ENCODE measurements around the gene ADAMTS7. TPM values are rescaled to one million over a fixed set of nuclear protein-coding genes. Genes with fewer than 3 reads are reported as not detected.
"Not testable (repeated sequence)": the region's sequence is repeated elsewhere in the genome, so short reads cannot be mapped to it uniquely, and the experiment has no call there.

ADAMTS7 gene
- total and polyA plus RNA-seq, 2 donors (not counting 1 experiment from before 2014, with no cell fraction given): 0.10 to 16.6 TPM

GRCh38 chr15:78850352-78850751, 39.1 kb upstream of the ADAMTS7 start:
- intact Hi-C loops (cut with micrococcal nuclease): no loop called here
- Mint-ChIP-seq H3K27me3 (peaks cover 7% of the 10 kb centered on the region), H3K27ac (no peak overlapping the region), H3K9me3 (ENCODE audit: insufficient read depth) (no peaks in the 10 kb centered on the region), H3K4me1 (no peaks in the 10 kb centered on the region), H3K4me3 (no peak overlapping the region)
- Histone ChIP-seq H3K27ac (ENCODE audit: low read length in 2 of 2) (no peak overlapping the region), H3K79me2 (ENCODE audit: control insufficient read depth, insufficient read depth, low read length) (no peaks in the 10 kb centered on the region), H3K4me1 (ENCODE audit: control insufficient read depth in 2 of 2, insufficient read depth in 2 of 2, low read length in 2 of 2) (no peaks in the 10 kb centered on the region), H3K4me3 (ENCODE audit: control extremely low read depth in 1 of 5, extremely low read depth in 1 of 5, insufficient read depth in 1 of 5, low read depth in 2 of 5, low read length in 4 of 5) (no peak overlapping the region), H4K20me1 (ENCODE audit: control insufficient read depth, insufficient read depth, low read length, poor library complexity, severe bottlenecking) (no peaks in the 10 kb centered on the region), H3K9me3 (ENCODE audit: control extremely low read depth in 1 of 3, control insufficient read depth in 2 of 3, insufficient read depth in 1 of 3, low read length in 2 of 3) (no peaks in the 10 kb centered on the region), H3K9ac (ENCODE audit: low read length) (no peak overlapping the region), H3K4me2 (replicated peaks; ENCODE audit: low read depth, low read length, poor library complexity, severe bottlenecking) (no peak overlapping the region), H3K27me3 (replicated peaks in 1 of 4; ENCODE audit: control extremely low read depth in 1 of 4, control insufficient read depth in 3 of 4, insufficient read depth in 4 of 4, low read length in 3 of 4) (no peaks in the 10 kb centered on the region), H3K36me3 (replicated peaks in 1 of 2; ENCODE audit: control extremely low read depth in 1 of 2, control insufficient read depth in 1 of 2, extremely low read depth in 1 of 2, insufficient read depth in 2 of 2, low read length in 1 of 2) (no peaks in the 10 kb centered on the region), H2AFZ (ENCODE audit: insufficient read depth, low read depth, low read length, poor library complexity, severe bottlenecking) (no peak overlapping the region)
- DNase-seq: no peak
- no peak for ATAC-seq (ENCODE audit: low read depth)
- ChIA-PET POLR2A (no interaction called here), CTCF (no interaction called here)
- TF ChIP-seq EZH2 (IDR thresholded peaks at IDR 0.05; ENCODE audit: borderline replicate concordance, insufficient read depth, low read depth, low read length, poor library complexity, severe bottlenecking) (no peak), CTCF (IDR thresholded peaks at IDR 0.05) (no peak)
- WGBS (ENCODE audit: insufficient coverage): 100% methylated on average over 1 of the region's 2 CpGs

- intact Hi-C loops (cut with micrococcal nuclease); H3K4me3 ChIP-seq (ENCODE audit: control extremely low read depth in 1 of 5, extremely low read depth in 1 of 5, insufficient read depth in 1 of 5, low read depth in 2 of 5, low read length in 4 of 5); H4K20me1 ChIP-seq (ENCODE audit: control insufficient read depth, insufficient read depth, low read length, poor library complexity, severe bottlenecking); H3K4me1 ChIP-seq (ENCODE audit: control insufficient read depth in 2 of 2, insufficient read depth in 2 of 2, low read length in 2 of 2); H3K4me3 Mint-ChIP-seq; H3K4me2 ChIP-seq (replicated peaks; ENCODE audit: low read depth, low read length, poor library complexity, severe bottlenecking); H3K27ac Mint-ChIP-seq; H3K36me3 ChIP-seq (replicated peaks in 1 of 2; ENCODE audit: control extremely low read depth in 1 of 2, control insufficient read depth in 1 of 2, extremely low read depth in 1 of 2, insufficient read depth in 2 of 2, low read length in 1 of 2); H3K79me2 ChIP-seq (ENCODE audit: control insufficient read depth, insufficient read depth, low read length); H3K9me3 Mint-ChIP-seq (ENCODE audit: insufficient read depth); H3K27me3 ChIP-seq (replicated peaks in 1 of 4; ENCODE audit: control extremely low read depth in 1 of 4, control insufficient read depth in 3 of 4, insufficient read depth in 4 of 4, low read length in 3 of 4); ATAC-seq (ENCODE audit: low read depth); H3K9ac ChIP-seq (ENCODE audit: low read length); H2AFZ ChIP-seq (ENCODE audit: insufficient read depth, low read depth, low read length, poor library complexity, severe bottlenecking); H3K27me3 Mint-ChIP-seq; H3K27ac ChIP-seq (ENCODE audit: low read length in 2 of 2); H3K4me1 Mint-ChIP-seq; H3K9me3 ChIP-seq (ENCODE audit: control extremely low read depth in 1 of 3, control insufficient read depth in 2 of 3, insufficient read depth in 1 of 3, low read length in 2 of 3); DNase-seq: not testable (repeated sequence)
- ChIA-PET CTCF (interaction anchor here (0.6 kb wide), 1 partner anchor 10 kb away, joined by 5 read pairs; no protein-coding TSS in a partner anchor), POLR2A (interaction anchor here (0.7 kb wide), 1 partner anchor 25 kb away, joined by 3 read pairs; the partner anchor contains the start of gene MORF4L1)
- 77% methylated on average over 10 of the region's 15 CpGs for WGBS (ENCODE audit: insufficient coverage)
These were observed 36.2 kb upstream of the ADAMTS7 start for GRCh38 chr15:78847387-78847906.

- intact Hi-C loops (cut with micrococcal nuclease): not testable (repeated sequence)
These were observed 35.6 kb upstream of the ADAMTS7 start for GRCh38 chr15:78846906-78847305.

More at GRCh38 chr15:78846906-78847305, 35.6 kb upstream of the ADAMTS7 start:
- H3K9me3 ChIP-seq (ENCODE audit: control extremely low read depth in 1 of 3, control insufficient read depth in 2 of 3, insufficient read depth in 1 of 3, low read length in 2 of 3); ATAC-seq (ENCODE audit: low read depth); POLR2A ChIA-PET; H3K4me3 ChIP-seq (ENCODE audit: control extremely low read depth in 1 of 5, extremely low read depth in 1 of 5, insufficient read depth in 1 of 5, low read depth in 2 of 5, low read length in 4 of 5); H4K20me1 ChIP-seq (ENCODE audit: control insufficient read depth, insufficient read depth, low read length, poor library complexity, severe bottlenecking); H3K9me3 Mint-ChIP-seq (ENCODE audit: insufficient read depth); CTCF ChIA-PET; H3K27ac ChIP-seq (ENCODE audit: low read length in 2 of 2); H3K27me3 Mint-ChIP-seq; H2AFZ ChIP-seq (ENCODE audit: insufficient read depth, low read depth, low read length, poor library complexity, severe bottlenecking); H3K9ac ChIP-seq (ENCODE audit: low read length); H3K4me1 Mint-ChIP-seq; H3K4me3 Mint-ChIP-seq; H3K27me3 ChIP-seq (replicated peaks in 1 of 4; ENCODE audit: control extremely low read depth in 1 of 4, control insufficient read depth in 3 of 4, insufficient read depth in 4 of 4, low read length in 3 of 4); H3K27ac Mint-ChIP-seq; H3K36me3 ChIP-seq (replicated peaks in 1 of 2; ENCODE audit: control extremely low read depth in 1 of 2, control insufficient read depth in 1 of 2, extremely low read depth in 1 of 2, insufficient read depth in 2 of 2, low read length in 1 of 2); DNase-seq; H3K4me2 ChIP-seq (replicated peaks; ENCODE audit: low read depth, low read length, poor library complexity, severe bottlenecking); H3K4me1 ChIP-seq (ENCODE audit: control insufficient read depth in 2 of 2, insufficient read depth in 2 of 2, low read length in 2 of 2); H3K79me2 ChIP-seq (ENCODE audit: control insufficient read depth, insufficient read depth, low read length): not testable (repeated sequence)
- WGBS (ENCODE audit: insufficient coverage): 98% methylated on average over 9 of the region's 27 CpGs

All from B cell (primary cell).